Left lung (tissue), 10 donors: ENCODE data around the gene CCDC82. TPM values are rescaled to one million over a fixed set of nuclear protein-coding genes. Genes with fewer than 3 reads are reported as not detected.
A peak's percentile ranks its signal among the peaks of the same experiment; 100 is the strongest.
"Not testable (repeated sequence)": the region's sequence is repeated elsewhere in the genome, so short reads cannot be mapped to it uniquely, and the experiment has no call there.

ENCODE experiments used
- ATAC-seq: fragments of 200-7000 bp; cut with Tn5 transposase; one replicate; pipeline ENCODE4 v1.9.1; 2020; ENCODE audit warnings: moderate library complexity
- DNase-seq, 4 donors: peaks; one replicate each; pipeline ENCODE4 v3.0.0-alpha.2; 2013 to 2020
- H3K27ac ChIP-seq, 2 donors: fragments of 200-600 bp; sonication (generic) in 1 of 2; one replicate each; pipeline versions ENCODE4 v1.5.0 to v1.8.0; 2020 to 2021
- H3K27me3 ChIP-seq, 2 donors: fragments of 200-600 bp; sonication (generic) in 1 of 2; one replicate each; pipeline versions ENCODE4 v1.5.0 to v1.8.0; 2020 to 2021
- H3K36me3 ChIP-seq, 2 donors: fragments of 200-600 bp; sonication (generic) in 1 of 2; one replicate each; pipeline versions ENCODE4 v1.5.0 to v1.8.0; 2020 to 2021
- H3K4me1 ChIP-seq, 2 donors: fragments of 200-600 bp; one replicate each; pipeline ENCODE4 v1.8.0; 2021
- H3K4me3 ChIP-seq, 2 donors: fragments of 200-600 bp; sonication (generic) in 1 of 2; one replicate each; pipeline versions ENCODE4 v1.5.0 to v1.8.0; 2020 to 2021; ENCODE audit warnings: mild to moderate bottlenecking in 1 of 2
- H3K9me3 ChIP-seq, 2 donors: fragments of 200-600 bp; sonication (generic) in 1 of 2; one replicate each; pipeline versions ENCODE4 v1.5.0 to v1.8.0; 2020 to 2021
- CTCF ChIP-seq, 2 donors: fragments of 200-600 bp; sonication (generic) in 1 of 2; IDR thresholded peaks; one replicate each; pipeline versions ENCODE4 v1.5.0 to v1.8.0; 2021; ENCODE audit warnings: antibody characterized with exemption in 2 of 2
- intact Hi-C, 2 donors: fragments of 100-400 bp; cut with DNase I; formaldehyde crosslinking; loops; one replicate each; pipeline versions ENCODE4 v1.11.2 to v1.14.2; 2022
- polyA plus RNA-seq, 6 donors: library from polyadenylated mRNA; unstranded; fragments of 120-200 nt; gene quantifications; one replicate each; pipeline ENCODE4 v1.2.1, GENCODE V29; 2013; ENCODE audit not compliant: insufficient read length in 6 of 6
- total RNA-seq, 2 donors: library from RNA; stranded (reverse); fragmentation: NEBNext Ultra II Directional; extraction: Animal tissue kit (Norgen Biotek cat#: 25700); gene quantifications; one replicate each; pipeline ENCODE4 v1.2.1, GENCODE V29; 2021
- donor health status: DM: no; HTN: yes; CAD: no.
- donor health status: DM: no; HTN: no; CAD: no.

Gene CCDC82
- total and polyA plus RNA-seq, 8 donors, result 18.1 to 64.5 (median 59.5) TPM

GRCh38 chr11:96413408-96413807 is 23.7 kb upstream of the CCDC82 start:
- DNase-seq (no peak), ATAC-seq (no peak)
- H3K36me3 ChIP-seq, result no peaks in the 10 kb centered on the region
- TF ChIP-seq CTCF (IDR thresholded peaks at IDR 0.05), result no peak
- H3K4me1 ChIP-seq, result no peaks in the 10 kb centered on the region
- H3K4me3 ChIP-seq, result no peak overlapping the region
- no peak overlapping the region for H3K27ac ChIP-seq
- peaks cover 0 to 3% of the 10 kb centered on the region in 2 donors for H3K27me3 ChIP-seq
- intact Hi-C loops, result no loop called here
- no peaks in the 10 kb centered on the region for H3K9me3 ChIP-seq

GRCh38 chr11:96412761-96413381 is 23.2 kb upstream of the CCDC82 start:
- TF ChIP-seq CTCF (IDR thresholded peaks at IDR 0.05), result no peak
- Histone ChIP-seq H3K36me3 (no peaks in the 10 kb centered on the region), H3K9me3 (no peaks in the 10 kb centered on the region), H3K27ac (no peak overlapping the region), H3K27me3 (peaks cover 0 to 3% of the 10 kb centered on the region in 2 donors), H3K4me1 (no peaks in the 10 kb centered on the region), H3K4me3 (no peak overlapping the region)
- intact Hi-C loops, result no loop called here
- no peak for DNase-seq
- no peak for ATAC-seq

- ATAC-seq, intact Hi-C loops, H3K9me3 ChIP-seq, H3K36me3 ChIP-seq, H3K4me1 ChIP-seq, H3K4me3 ChIP-seq, H3K27me3 ChIP-seq, DNase-seq: not testable (repeated sequence)
- peak overlapping the region in 1 of 2 donors; percentile 1 for H3K27ac ChIP-seq
Observed at GRCh38 chr11:96411412-96411811, 21.7 kb upstream of the CCDC82 start.

- no peak for DNase-seq
- TF ChIP-seq CTCF (IDR thresholded peaks at IDR 0.05), result no peak
- no peaks in the 10 kb centered on the region for H3K4me1 ChIP-seq
- H3K36me3 ChIP-seq, result no peaks in the 10 kb centered on the region
- H3K4me3 ChIP-seq, result no peak overlapping the region
- intact Hi-C loops, result no loop called here
- ATAC-seq, result no peak
- no peaks in the 10 kb centered on the region for H3K27me3 ChIP-seq
- no peaks in the 10 kb centered on the region for H3K9me3 ChIP-seq
- H3K27ac ChIP-seq, result no peak overlapping the region
Observed at GRCh38 chr11:96400697-96401096, 11.0 kb upstream of the CCDC82 start.

GRCh38 chr11:96397863-96398262 is 8.2 kb upstream of the CCDC82 start:
- TF ChIP-seq CTCF (IDR thresholded peaks at IDR 0.05), result no peak

GRCh38 chr11:96396637-96397036 is 6.9 kb upstream of the CCDC82 start:
- ATAC-seq (no peak), DNase-seq (no peak)
- TF ChIP-seq CTCF (IDR thresholded peaks at IDR 0.05), result no peak
- Histone ChIP-seq H3K4me1 (peaks cover 0 to 3% of the 10 kb centered on the region in 2 donors), H3K4me3 (no peak overlapping the region), H3K27ac (no peak overlapping the region), H3K9me3 (no peaks in the 10 kb centered on the region), H3K27me3 (no peaks in the 10 kb centered on the region), H3K36me3 (no peaks in the 10 kb centered on the region)
- intact Hi-C loops, result loop anchor here in 1 of 2 donors (10.0 kb wide), 1 partner anchor 562 kb away; no protein-coding TSS in a partner anchor

More at GRCh38 chr11:96397863-96398262, 8.2 kb upstream of the CCDC82 start:
- H3K27me3 ChIP-seq, result no peaks in the 10 kb centered on the region
- no peaks in the 10 kb centered on the region for H3K4me1 ChIP-seq
- ATAC-seq, result no peak
- H3K36me3 ChIP-seq, result no peaks in the 10 kb centered on the region
- no peak for DNase-seq
- intact Hi-C loops, result loop anchor here in 1 of 2 donors (10.0 kb wide), 1 partner anchor 563 kb away; no protein-coding TSS in a partner anchor
- H3K9me3 ChIP-seq, result no peaks in the 10 kb centered on the region
- no peak overlapping the region for H3K4me3 ChIP-seq
- no peak overlapping the region for H3K27ac ChIP-seq
